T-helper 2 cell (primary cell): ENCODE results near the gene BORCS6.
"Not testable (repeated sequence)": the region's sequence is repeated elsewhere in the genome, so short reads cannot be mapped to it uniquely, and the experiment has no call there.

Experiments used
- DNase-seq, 5 experiments: peaks; one replicate each; pipeline versions ENCODE4 v3.0.0 to v3.0.0-alpha.2; 2012 to 2022

BORCS6 gene

GRCh38 chr17:8173056-8173870, 16.7 kb downstream of the BORCS6 start:
- peak in 4 of 5 experiments; percentile 70 to 98 (median 80) for DNase-seq

DNA sequence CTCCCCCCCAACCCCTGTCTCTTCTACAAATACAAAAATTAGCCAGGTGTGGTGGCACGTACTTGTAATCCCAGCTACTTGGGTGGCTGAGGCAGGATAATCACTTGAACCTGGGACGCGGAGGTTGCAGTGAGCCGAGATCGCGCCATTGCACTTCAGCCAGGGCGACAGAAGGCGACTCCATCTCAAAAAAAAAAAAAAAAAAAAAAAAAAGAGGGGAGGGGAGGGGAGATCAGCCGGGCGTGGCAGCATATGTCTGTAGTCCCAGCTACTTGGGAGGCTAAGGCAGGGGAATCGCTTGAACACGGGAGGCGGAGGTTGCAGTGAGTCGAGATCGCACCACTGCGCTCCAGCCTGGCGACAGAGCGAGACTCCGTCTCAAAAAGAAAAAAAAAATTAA, 19.8 kb downstream of the BORCS6 start:
- not testable (repeated sequence) for DNase-seq

DNA sequence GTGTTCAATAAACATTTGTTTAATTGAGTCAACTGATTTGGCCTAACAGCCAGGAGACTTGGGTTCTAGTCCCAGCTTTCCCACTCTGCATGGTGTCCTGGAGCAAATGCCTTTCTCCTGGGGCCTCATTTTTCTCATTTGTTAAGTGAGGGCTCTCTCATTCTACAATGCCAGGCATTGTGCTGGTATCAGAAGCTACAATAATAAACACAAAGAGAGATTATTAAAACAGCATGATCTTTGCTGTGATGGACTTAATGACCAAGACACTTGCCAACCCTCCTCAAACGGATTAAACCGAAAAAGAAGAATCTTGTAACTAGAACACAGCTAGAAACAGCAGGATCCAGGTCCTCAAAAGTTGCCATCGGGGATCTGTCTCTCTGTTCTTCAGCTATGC, 22.5 kb downstream of the BORCS6 start:
- no peak for DNase-seq

DNA sequence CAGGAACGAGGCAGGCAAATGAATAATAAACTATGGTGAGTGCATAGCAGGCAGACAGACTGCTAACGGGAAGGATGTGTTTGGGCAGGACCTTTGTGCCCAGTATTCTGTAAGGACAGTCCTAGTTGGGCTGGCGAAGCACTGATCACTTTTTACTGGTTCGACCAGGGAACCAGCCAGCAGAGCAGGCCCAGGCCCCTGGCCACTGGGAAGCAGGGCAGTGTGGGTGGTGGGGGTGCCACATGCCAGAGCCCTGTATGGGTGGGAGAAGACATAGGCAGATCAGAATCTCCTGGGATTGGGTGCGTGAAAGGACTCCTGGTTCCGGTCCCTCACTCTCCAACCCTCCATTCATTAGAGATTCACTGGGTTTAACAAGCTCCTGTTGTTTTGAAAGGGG, 23.2 kb downstream of the BORCS6 start:
- no peak for DNase-seq

GRCh38 chr17:8164815-8165131, 25.2 kb downstream of the BORCS6 start:
- peak in 1 of 5 experiments; percentile 61 for DNase-seq

- DNase-seq, result peak in 4 of 5 experiments; percentile 46 to 86 (median 69)
Observed at GRCh38 chr17:8163978-8164814, 25.8 kb downstream of the BORCS6 start.

GRCh38 chr17:8162997-8163977, 26.7 kb downstream of the BORCS6 start:
- peak in 1 of 5 experiments; percentile 27 for DNase-seq

- peak; percentile 75 to 91 (median 79) for DNase-seq
Observed at GRCh38 chr17:8162233-8162996, 27.6 kb downstream of the BORCS6 start, which contains the start of gene VAMP2. TSS of gene VAMP2 (minus strand) at chr17:8162948. CDS start at chr17:8162879, 69 bp downstream.

GRCh38 chr17:8161289-8162232, 28.4 kb downstream of the BORCS6 start:
- peak in 1 of 5 experiments; percentile 46 for DNase-seq

DNA sequence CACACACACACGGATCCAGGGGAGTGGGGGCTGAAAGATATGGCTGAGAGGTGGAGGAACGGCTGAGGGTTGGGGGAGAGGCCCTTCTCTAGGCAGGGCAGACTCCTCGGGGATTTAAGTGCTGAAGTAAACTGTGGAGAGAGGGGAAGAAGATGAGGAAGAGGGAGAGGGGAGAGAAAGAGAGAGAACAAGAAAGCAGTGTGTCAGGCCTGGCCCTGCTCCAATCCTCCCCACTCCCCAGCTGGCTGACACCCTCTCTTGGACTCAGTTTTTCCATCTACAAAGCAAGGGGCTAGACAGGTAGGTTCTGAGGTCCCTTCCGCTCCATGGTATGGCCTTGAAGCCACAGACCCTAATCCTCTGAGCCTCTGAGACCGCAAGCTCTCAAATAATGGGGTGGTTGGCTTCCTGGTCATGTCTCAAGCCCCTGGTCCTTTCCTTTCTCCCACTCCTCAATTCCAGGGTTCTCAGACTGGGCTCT, 29.2 kb downstream of the BORCS6 start:
- no peak for DNase-seq

DNA sequence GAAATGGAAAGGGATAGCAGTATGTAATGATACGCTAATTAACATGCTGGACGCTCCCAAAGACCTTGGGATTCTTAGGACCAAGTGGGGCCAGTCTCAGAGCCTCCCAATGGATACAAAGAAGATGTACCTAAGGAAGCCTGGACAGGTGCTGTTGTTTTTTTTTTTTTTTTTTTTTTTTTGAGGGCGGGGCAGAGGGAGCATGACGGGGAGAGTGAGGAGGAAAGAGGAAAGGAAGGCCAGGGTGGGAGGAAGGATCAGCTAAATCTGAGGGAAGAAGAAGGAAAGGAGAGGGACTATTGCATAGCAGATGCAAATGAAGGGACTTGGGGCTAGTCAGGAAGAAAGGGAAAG, 29.8 kb downstream of the BORCS6 start:
- DNase-seq, result no peak

DNA sequence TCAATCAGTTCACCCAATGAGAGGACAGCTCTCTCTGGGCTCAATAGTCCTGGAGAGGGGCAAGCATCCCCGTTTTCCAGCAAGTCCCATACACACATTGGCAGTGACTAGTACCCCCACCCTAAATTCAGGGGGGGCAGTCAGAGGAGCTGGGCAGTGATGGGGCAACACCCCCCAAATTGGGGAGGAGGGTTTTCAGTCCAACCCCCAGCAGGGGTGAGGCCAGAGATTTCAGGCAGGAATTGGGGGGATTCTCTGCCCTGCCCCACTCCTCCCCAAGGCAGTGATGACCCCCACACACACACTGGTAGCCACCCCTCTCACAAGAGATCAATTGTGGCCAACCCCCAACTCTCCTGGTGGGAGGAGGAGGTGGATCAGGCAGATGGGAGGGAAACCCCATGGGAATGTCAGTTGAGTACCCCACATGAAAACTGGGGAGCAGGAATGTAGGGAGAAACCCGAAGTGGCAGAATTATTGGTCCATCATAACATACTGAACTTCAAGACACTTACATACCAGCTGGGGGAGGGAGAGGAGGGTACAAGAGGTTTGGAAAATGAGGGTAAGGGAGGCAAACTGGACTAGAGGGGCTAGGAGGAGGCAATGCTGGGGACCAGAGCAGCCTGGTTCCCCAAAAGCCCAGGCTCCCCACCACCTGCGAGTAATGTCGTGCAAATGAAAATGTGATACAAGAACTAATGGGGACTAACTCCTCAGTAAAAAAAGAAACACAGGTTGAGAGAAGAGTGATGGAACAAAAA, 30.3 kb downstream of the BORCS6 start:
- DNase-seq, result no peak

DNA sequence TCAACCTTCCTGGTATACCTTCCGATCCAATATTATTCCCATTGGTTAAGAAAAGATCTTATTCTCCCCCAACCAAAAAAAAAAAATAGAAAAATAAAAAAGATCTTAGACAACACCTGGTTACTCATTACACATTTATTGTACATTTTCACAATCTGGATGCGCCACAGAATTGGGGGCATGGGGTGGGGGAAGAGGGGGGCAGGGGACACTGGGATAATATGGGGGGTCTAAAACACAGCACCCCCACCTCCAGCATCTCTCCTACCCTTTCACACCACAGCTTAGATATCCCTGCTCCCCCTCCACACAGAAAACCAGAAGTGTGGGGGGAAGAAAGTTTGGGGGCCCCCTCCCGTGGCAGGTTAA, 31.0 kb downstream of the BORCS6 start:
- no peak for DNase-seq

DNA sequence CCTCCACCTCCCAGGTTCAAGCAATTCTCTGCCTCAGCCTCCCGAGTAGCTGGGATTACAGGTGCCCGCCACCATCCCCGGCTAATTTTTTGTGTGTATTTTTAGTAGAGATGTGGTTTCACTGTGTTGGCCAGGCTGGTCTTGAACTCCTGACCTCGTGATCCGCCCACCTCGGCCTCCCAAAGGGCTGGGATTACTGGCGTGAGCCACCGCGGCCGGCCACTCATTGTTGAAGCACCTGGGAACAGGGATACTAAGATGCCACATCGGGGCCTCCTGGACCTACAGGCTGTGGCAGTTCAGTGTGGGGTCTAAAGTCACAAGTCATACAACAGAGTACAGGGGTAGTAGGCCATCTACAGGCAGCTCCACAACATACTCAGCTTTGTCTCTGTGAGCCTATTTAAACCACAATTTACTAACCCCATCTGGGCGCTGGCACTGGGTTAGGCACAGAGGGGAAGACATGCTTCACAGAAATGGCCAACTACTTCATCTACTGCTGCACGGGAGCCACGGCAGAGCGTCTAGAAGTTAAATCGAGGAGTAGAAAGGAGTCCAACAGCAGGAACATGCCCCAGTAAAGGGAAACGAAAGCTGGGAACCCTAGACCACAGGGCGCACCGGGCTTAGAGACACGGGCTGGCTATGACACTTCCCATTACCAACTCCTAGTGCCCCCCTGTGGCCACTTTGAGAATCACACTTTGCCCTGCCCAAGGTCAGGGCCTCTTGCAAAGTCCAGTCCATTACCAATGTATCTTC, 31.5 kb downstream of the BORCS6 start:
- DNase-seq, result peak; percentile 66 to 86 (median 79)

GRCh38 chr17:8156246-8156992, 33.6 kb downstream of the BORCS6 start:
- peak; percentile 99 to 100 (median 100) for DNase-seq

DNA sequence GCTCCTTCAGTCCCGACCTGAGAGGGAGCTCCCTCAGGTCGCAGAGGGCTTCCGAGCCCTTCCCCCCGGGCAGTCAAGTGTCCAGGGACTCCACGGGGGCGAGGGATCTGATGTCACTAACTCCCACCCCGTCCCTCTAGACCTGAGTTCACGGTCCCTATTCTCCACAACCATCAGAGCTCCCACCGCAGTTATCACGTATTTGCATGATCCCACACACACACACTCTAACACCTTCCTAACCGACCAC, 34.1 kb downstream of the BORCS6 start:
- DNase-seq, result no peak

- DNase-seq, result peak in 1 of 5 experiments; percentile 37
Observed at GRCh38 chr17:8155231-8155995, 34.6 kb downstream of the BORCS6 start.
